GM18507 (cell line): Measurements from ENCODE around the gene PRR23E.

Experiments used
- DNase-seq: peaks from one replicate; pipeline ENCODE4 v3.0.0; 2011; ENCODE audit warnings: low read depth; ENCODE audit not compliant: insufficient read length; ENCODE audit errors: extremely low spot score
- FAIRE-seq: peaks from 2 replicates; lab custom pipeline; 2011; peaks lifted over from hg19 to GRCh38; lab: Jason Lieb, UNC

PRR23E gene

GRCh38 chr3:127206611-127207516 lies 13.9 kb downstream of the PRR23E start:
- no peak for FAIRE-seq

GRCh38 chr3:127207727-127208482 lies 15.0 kb downstream of the PRR23E start:
- DNase-seq (no peak), FAIRE-seq (no peak)

More at GRCh38 chr3:127206611-127207516, 13.9 kb downstream of the PRR23E start:
- DNase-seq: no peak

- no peak for FAIRE-seq
These were observed 15.7 kb downstream of the PRR23E start for GRCh38 chr3:127208483-127209100.

GRCh38 chr3:127209155-127209839 lies 16.4 kb downstream of the PRR23E start:
- FAIRE-seq: no peak
- no peak for DNase-seq

More at GRCh38 chr3:127208483-127209100, 15.7 kb downstream of the PRR23E start:
- no peak for DNase-seq

GRCh38 chr3:127209840-127210653 lies 17.1 kb downstream of the PRR23E start:
- FAIRE-seq (no peak), DNase-seq (no peak)

- no peak for FAIRE-seq
- DNase-seq: no peak
These were observed 17.7 kb downstream of the PRR23E start for GRCh38 chr3:127210654-127210943.

GRCh38 chr3:127211118-127212060 lies 18.5 kb downstream of the PRR23E start:
- FAIRE-seq (no peak), DNase-seq (no peak)

- DNase-seq: no peak
- no peak for FAIRE-seq
These were observed 19.3 kb downstream of the PRR23E start for GRCh38 chr3:127212231-127212630.

- FAIRE-seq: no peak
- DNase-seq: no peak
These were observed 19.8 kb downstream of the PRR23E start for GRCh38 chr3:127212711-127213110.

GRCh38 chr3:127213381-127213918 lies 20.5 kb downstream of the PRR23E start:
- no peak for FAIRE-seq

GRCh38 chr3:127214975-127215374 lies 22.0 kb downstream of the PRR23E start:
- DNase-seq (no peak), FAIRE-seq (no peak)

More at GRCh38 chr3:127213381-127213918, 20.5 kb downstream of the PRR23E start:
- DNase-seq: no peak

- DNase-seq (no peak), FAIRE-seq (peak; percentile 75)
These were observed 22.9 kb downstream of the PRR23E start for GRCh38 chr3:127215714-127216414.

- no peak for DNase-seq
- FAIRE-seq: no peak
These were observed 23.7 kb downstream of the PRR23E start for GRCh38 chr3:127216415-127217261.

GRCh38 chr3:127217596-127218453 lies 24.9 kb downstream of the PRR23E start:
- DNase-seq: no peak
- no peak for FAIRE-seq

- no peak for DNase-seq
- FAIRE-seq: no peak
These were observed 25.6 kb downstream of the PRR23E start for GRCh38 chr3:127218454-127218922.
